ENCODE results near the gene TBC1D8.

- TF ChIP-seq MAX (IDR thresholded peaks at IDR 0.05) (no peak), CTCF (IDR thresholded peaks at IDR 0.05; ENCODE audit: low read depth, low read length, missing input control) (no peak), TAF1 (conservative IDR thresholded peaks at IDR 0.05) (no peak), FOXA1 (IDR thresholded peaks at IDR 0.05) (no peak), NR2F2 (IDR thresholded peaks at IDR 0.05) (no peak), RXRA (IDR thresholded peaks at IDR 0.05) (no peak), YY1 (IDR thresholded peaks at IDR 0.05) (no peak), GABPA (IDR thresholded peaks at IDR 0.05 in 1 of 2, conservative IDR thresholded peaks at IDR 0.05 in 1 of 2) (no peak), REST (IDR thresholded peaks at IDR 0.05) (no peak), HNF4A (conservative IDR thresholded peaks at IDR 0.05) (no peak), SP1 (IDR thresholded peaks at IDR 0.05) (no peak), RAD21 (IDR thresholded peaks at IDR 0.05) (no peak)
Measured at GRCh38 chr2:101022221-101022620, 129.0 kb downstream of the TBC1D8 start.
